ENCODE measurements around the gene NSF. TPM values are rescaled to one million over a fixed set of nuclear protein-coding genes. Genes with fewer than 3 reads are reported as not detected.

NSF gene
- total RNA-seq, 2 donors from 2014 or later: 29.7 to 41.0 TPM

GRCh38 chr17:46751425-46751824, 161.0 kb downstream of the NSF start:
- peaks cover 64% of the 10 kb centered on the region for H3K36me3 ChIP-seq (ENCODE audit: control insufficient read depth, insufficient read depth, low read length)
- H3K9me3 ChIP-seq (ENCODE audit: control insufficient read depth, low read length): no peaks in the 10 kb centered on the region
- Mint-ChIP-seq H3K4me3 (no peak overlapping the region), H3K9me3 (no peaks in the 10 kb centered on the region), H3K27me3 (ENCODE audit: insufficient read depth) (no peaks in the 10 kb centered on the region), H3K27ac (no peak overlapping the region), H3K4me1 (peaks cover 5% of the 10 kb centered on the region), H3K36me3 (ENCODE audit: low read depth) (peaks cover 30% of the 10 kb centered on the region)
- H3K4me1 ChIP-seq (ENCODE audit: control insufficient read depth, insufficient read depth, low read length): no peaks in the 10 kb centered on the region
- TF ChIP-seq CTCF (conservative IDR thresholded peaks at IDR 0.05): no peak
- H3K9ac ChIP-seq (ENCODE audit: extremely low read depth, low read length, poor library complexity, severe bottlenecking): no peak overlapping the region
- no peaks in the 10 kb centered on the region for H3K27me3 ChIP-seq (ENCODE audit: control insufficient read depth, insufficient read depth, low read length, poor library complexity, severe bottlenecking)
- no peak for DNase-seq
- H3K27ac ChIP-seq (ENCODE audit: low read depth, low read length): no peak overlapping the region
- H3K4me3 ChIP-seq (ENCODE audit: low read length): no peak overlapping the region
- 87 to 100% methylated on average over 4 of the region's 4 CpGs for WGBS, 2 experiments (ENCODE audit: insufficient coverage in 1 of 2, insufficient read length in 1 of 2)

DNA sequence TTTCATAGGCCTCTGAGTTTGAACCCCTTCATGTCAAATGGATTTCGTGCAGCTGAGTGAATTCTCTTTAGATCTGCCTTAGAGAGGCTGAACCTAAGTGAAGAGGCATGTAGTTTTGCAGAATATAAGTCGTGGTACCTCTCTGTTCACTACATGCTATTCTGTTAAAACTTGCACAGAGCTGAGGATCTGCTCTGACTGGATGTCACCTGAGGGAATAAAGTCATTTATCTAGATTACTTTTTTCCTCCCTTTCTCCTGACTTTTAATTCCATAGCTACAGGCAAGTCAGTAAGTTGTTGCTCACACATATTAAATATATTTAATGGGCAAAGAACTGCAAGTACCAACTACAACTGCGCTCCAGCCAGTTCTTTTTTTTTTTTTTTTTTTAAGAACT, 163.3 kb downstream of the NSF start:
- Mint-ChIP-seq H3K27me3 (ENCODE audit: insufficient read depth) (no peaks in the 10 kb centered on the region), H3K36me3 (ENCODE audit: low read depth) (peaks cover 30% of the 10 kb centered on the region), H3K27ac (no peak overlapping the region), H3K4me3 (no peak overlapping the region), H3K9me3 (no peaks in the 10 kb centered on the region), H3K4me1 (no peaks in the 10 kb centered on the region)
- DNase-seq: no peak
- no peaks in the 10 kb centered on the region for H3K9me3 ChIP-seq (ENCODE audit: control insufficient read depth, low read length)
- TF ChIP-seq CTCF (conservative IDR thresholded peaks at IDR 0.05): no peak
- H3K27me3 ChIP-seq (ENCODE audit: control insufficient read depth, insufficient read depth, low read length, poor library complexity, severe bottlenecking): no peaks in the 10 kb centered on the region
- 88 to 100% methylated on average over 2 to 3 of the region's 3 CpGs for WGBS, 2 experiments (ENCODE audit: insufficient coverage in 1 of 2, insufficient read length in 1 of 2)
- H3K4me3 ChIP-seq (ENCODE audit: low read length): no peak overlapping the region
- H3K27ac ChIP-seq (ENCODE audit: low read depth, low read length): no peak overlapping the region
- H3K36me3 ChIP-seq (ENCODE audit: control insufficient read depth, insufficient read depth, low read length): peaks cover 69% of the 10 kb centered on the region
- H3K9ac ChIP-seq (ENCODE audit: extremely low read depth, low read length, poor library complexity, severe bottlenecking): no peak overlapping the region
- no peaks in the 10 kb centered on the region for H3K4me1 ChIP-seq (ENCODE audit: control insufficient read depth, insufficient read depth, low read length)

- Histone ChIP-seq H3K4me1 (ENCODE audit: control insufficient read depth, insufficient read depth, low read length) (no peaks in the 10 kb centered on the region), H3K36me3 (ENCODE audit: control insufficient read depth, insufficient read depth, low read length) (peaks cover 76% of the 10 kb centered on the region), H3K9ac (ENCODE audit: extremely low read depth, low read length, poor library complexity, severe bottlenecking) (no peak overlapping the region), H3K27me3 (ENCODE audit: control insufficient read depth, insufficient read depth, low read length, poor library complexity, severe bottlenecking) (no peaks in the 10 kb centered on the region), H3K27ac (ENCODE audit: low read depth, low read length) (no peak overlapping the region), H3K9me3 (ENCODE audit: control insufficient read depth, low read length) (no peaks in the 10 kb centered on the region), H3K4me3 (ENCODE audit: low read length) (no peak overlapping the region)
- Mint-ChIP-seq H3K27ac (no peak overlapping the region), H3K27me3 (ENCODE audit: insufficient read depth) (no peaks in the 10 kb centered on the region), H3K4me1 (no peaks in the 10 kb centered on the region), H3K36me3 (ENCODE audit: low read depth) (peaks cover 34% of the 10 kb centered on the region), H3K9me3 (no peaks in the 10 kb centered on the region), H3K4me3 (no peak overlapping the region)
- WGBS, 2 experiments (ENCODE audit: insufficient coverage in 1 of 2, insufficient read length in 1 of 2): 85 to 91% methylated on average over 3 to 4 of the region's 4 CpGs
- no peak for DNase-seq
- TF ChIP-seq CTCF (conservative IDR thresholded peaks at IDR 0.05): no peak
Measured at GRCh38 chr17:46756081-46756735, 165.7 kb downstream of the NSF start.

Data from endodermal cell (in vitro differentiated cells).